BLaER1 (cell line): ENCODE measurements around the gene BRD7.
A peak's percentile ranks its signal among the peaks of the same experiment; 100 is the strongest.

ENCODE experiments used
- H3K27ac ChIP-seq: shearing (Covaris generic); formaldehyde crosslinking; 2 replicates; pipeline ENCODE4 v1.8.1; 2022
- H3K27me3 ChIP-seq: shearing (Covaris generic); formaldehyde crosslinking; 2 replicates; pipeline ENCODE4 v1.8.1; 2022
- H3K36me3 ChIP-seq: shearing (Covaris generic); formaldehyde crosslinking; 2 replicates; pipeline ENCODE4 v1.8.1; 2022
- H3K4me1 ChIP-seq: shearing (Covaris generic); formaldehyde crosslinking; 2 replicates; pipeline ENCODE4 v1.8.1; 2022
- H3K4me2 ChIP-seq: shearing (Covaris generic); formaldehyde crosslinking; 2 replicates; pipeline ENCODE4 v1.8.1; 2022
- H3K4me3 ChIP-seq: shearing (Covaris generic); formaldehyde crosslinking; 2 replicates; pipeline ENCODE4 v1.8.1; 2022
- H3K9ac ChIP-seq: shearing (Covaris generic); formaldehyde crosslinking; 2 replicates; pipeline ENCODE4 v1.8.1; 2022
- H3K9me3 ChIP-seq: shearing (Covaris generic); formaldehyde crosslinking; 2 replicates; pipeline ENCODE4 v1.8.1; 2022
- H4K20me1 ChIP-seq: shearing (Covaris generic); formaldehyde crosslinking; 2 replicates; pipeline ENCODE4 v1.8.1; 2022
- Cebpa-rat ChIP-seq: shearing (Covaris generic); IDR thresholded peaks from 2 replicates; pipeline ENCODE4 v1.8.1; 2022

Gene BRD7

DNA sequence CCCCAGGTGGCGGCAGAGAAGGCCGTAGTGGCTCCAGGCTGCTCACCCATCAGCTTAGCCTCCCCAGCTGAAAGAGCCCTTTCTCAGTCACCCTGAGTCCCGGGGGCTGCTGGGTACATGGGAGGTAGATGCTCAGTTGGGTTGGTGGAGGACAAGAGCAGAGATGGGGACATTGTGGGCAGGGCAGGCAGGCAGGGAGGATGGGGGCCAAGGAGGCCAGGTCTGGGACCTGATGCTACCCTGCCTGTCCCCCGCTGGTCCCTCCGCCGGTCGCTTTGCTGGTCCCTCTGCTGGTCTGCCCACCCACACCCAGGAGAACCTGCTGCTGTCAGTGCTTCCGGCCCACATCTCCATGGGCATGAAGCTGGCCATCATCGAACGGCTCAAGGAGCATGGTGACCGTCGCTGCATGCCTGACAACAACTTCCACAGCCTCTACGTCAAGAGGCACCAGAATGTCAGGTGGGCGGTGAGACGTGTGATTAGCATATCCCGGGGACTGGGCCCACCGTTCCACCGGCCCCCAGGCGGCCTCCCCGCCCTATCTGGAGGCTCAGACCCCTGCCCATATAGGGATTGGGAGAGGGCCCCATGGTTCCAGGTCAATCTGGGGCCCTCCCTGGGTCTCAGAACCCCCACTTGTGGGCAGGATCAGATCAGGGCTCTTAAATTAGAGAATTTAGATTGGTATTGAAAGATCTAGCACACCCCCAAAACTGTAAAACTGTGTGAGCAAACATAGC lies 75.6 kb downstream of the BRD7 start:
- H3K27me3 ChIP-seq, result no peaks in the 10 kb centered on the region
- no peak overlapping the region for H3K27ac ChIP-seq
- peaks cover 32% of the 10 kb centered on the region for H4K20me1 ChIP-seq
- no peak overlapping the region for H3K4me2 ChIP-seq
- no peak overlapping the region for H3K4me3 ChIP-seq
- peaks cover 53% of the 10 kb centered on the region for H3K36me3 ChIP-seq
- H3K9ac ChIP-seq, result no peak overlapping the region
- H3K4me1 ChIP-seq, result peaks cover 51% of the 10 kb centered on the region
- no peak for TF ChIP-seq Cebpa-rat
- H3K9me3 ChIP-seq, result no peaks in the 10 kb centered on the region

DNA sequence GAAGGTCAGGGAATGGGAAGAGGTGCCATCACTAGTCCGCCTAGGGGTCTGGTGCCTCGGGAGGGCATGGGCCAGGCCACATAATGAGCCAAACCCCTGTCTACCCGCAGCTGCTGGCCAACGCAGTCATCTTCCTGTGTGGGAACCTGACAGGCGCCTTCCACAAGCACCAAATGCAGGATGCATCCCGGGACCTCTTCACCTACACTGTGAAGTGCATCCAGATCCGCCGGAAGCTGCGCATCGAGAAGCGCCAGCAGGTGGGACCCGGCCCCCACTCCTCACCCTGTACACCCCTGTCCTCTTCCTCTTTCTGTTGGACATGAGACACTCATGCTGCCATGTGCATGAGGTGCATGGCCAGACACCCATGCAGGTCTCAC lies 76.2 kb downstream of the BRD7 start:
- Histone ChIP-seq H3K9me3 (no peaks in the 10 kb centered on the region), H3K4me2 (no peak overlapping the region), H4K20me1 (peaks cover 26% of the 10 kb centered on the region), H3K4me3 (no peak overlapping the region), H3K9ac (no peak overlapping the region), H3K36me3 (peaks cover 60% of the 10 kb centered on the region), H3K4me1 (peaks cover 49% of the 10 kb centered on the region), H3K27ac (no peak overlapping the region), H3K27me3 (no peaks in the 10 kb centered on the region)
- TF ChIP-seq Cebpa-rat, result no peak

DNA sequence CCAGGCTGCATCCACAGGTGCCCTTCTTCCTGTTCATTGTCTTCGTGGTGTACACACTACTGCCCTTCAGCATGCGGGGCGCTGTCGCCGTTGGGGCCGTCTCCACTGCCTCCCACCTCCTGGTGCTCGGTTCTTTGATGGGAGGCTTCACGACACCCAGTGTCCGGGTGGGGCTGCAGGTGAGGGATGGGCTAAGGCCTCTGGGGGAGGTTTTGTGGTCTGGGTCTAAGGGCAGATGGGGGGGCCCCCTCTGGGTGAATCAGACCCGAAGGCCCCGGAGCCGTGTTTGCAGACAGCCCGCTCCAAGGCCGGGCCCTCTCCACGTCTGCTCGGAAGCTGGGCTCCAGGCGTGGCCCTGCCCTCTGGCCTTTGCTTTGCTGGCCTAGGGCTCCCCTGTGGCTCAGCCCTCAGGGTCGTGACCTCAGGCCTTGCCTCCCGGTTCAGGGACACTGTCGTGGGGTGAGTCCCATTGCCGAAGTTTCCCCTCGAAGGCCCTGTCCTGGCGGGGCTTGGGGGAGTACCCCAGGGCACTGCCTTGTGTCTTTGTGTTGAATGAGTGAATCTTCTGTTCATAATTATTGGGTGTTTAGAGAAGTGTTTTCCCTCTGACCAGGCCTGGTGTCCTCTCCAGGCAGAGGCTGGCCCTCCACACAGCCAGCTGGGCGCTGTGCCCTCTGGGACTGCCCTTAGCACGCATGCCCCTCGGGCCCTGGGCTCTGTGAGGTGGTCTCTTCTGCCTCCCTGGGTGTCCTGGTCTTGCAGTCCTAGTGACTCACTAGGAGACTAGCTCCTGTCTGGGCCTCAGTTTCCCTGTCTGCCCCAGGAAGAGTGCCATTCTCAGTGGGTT lies 76.8 kb downstream of the BRD7 start:
- TF ChIP-seq Cebpa-rat, result no peak
- peaks cover 43% of the 10 kb centered on the region for H3K4me1 ChIP-seq
- no peaks in the 10 kb centered on the region for H3K27me3 ChIP-seq
- peaks cover 20% of the 10 kb centered on the region for H4K20me1 ChIP-seq
- peaks cover under 1% of the 10 kb centered on the region; the same call in 1 of the 2 replicates for H3K9me3 ChIP-seq
- H3K9ac ChIP-seq, result no peak overlapping the region
- no peak overlapping the region for H3K4me2 ChIP-seq
- H3K4me3 ChIP-seq, result no peak overlapping the region
- no peak overlapping the region for H3K27ac ChIP-seq
- peaks cover 60% of the 10 kb centered on the region for H3K36me3 ChIP-seq

DNA sequence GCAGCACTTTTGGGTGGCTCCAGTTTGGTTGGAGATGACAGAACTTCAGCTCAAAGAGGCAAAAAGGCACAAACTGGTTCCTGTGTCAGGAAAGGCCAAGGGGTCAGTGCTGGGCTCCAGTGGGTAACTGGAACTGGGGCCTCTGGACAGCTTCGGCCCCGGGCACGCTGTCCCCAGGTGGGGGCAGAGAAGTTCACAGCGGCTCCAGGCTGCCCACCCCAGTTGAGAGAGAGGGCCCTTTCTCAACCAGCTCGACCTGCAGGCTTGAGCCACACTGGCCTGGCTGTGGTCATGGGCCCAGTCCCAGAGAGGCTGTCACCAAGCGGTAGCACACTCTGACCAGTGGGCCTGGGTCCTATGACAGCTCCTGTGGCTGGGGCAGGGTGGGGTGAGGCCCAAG lies 77.9 kb downstream of the BRD7 start:
- peaks cover 34% of the 10 kb centered on the region for H3K4me1 ChIP-seq
- H3K4me2 ChIP-seq, result no peak overlapping the region
- H3K27ac ChIP-seq, result no peak overlapping the region
- peaks cover 62% of the 10 kb centered on the region for H3K36me3 ChIP-seq
- H4K20me1 ChIP-seq, result peaks cover 21% of the 10 kb centered on the region
- no peak overlapping the region for H3K4me3 ChIP-seq
- TF ChIP-seq Cebpa-rat, result no peak
- H3K9ac ChIP-seq, result no peak overlapping the region
- peaks cover 10% of the 10 kb centered on the region for H3K9me3 ChIP-seq
- no peaks in the 10 kb centered on the region for H3K27me3 ChIP-seq

DNA sequence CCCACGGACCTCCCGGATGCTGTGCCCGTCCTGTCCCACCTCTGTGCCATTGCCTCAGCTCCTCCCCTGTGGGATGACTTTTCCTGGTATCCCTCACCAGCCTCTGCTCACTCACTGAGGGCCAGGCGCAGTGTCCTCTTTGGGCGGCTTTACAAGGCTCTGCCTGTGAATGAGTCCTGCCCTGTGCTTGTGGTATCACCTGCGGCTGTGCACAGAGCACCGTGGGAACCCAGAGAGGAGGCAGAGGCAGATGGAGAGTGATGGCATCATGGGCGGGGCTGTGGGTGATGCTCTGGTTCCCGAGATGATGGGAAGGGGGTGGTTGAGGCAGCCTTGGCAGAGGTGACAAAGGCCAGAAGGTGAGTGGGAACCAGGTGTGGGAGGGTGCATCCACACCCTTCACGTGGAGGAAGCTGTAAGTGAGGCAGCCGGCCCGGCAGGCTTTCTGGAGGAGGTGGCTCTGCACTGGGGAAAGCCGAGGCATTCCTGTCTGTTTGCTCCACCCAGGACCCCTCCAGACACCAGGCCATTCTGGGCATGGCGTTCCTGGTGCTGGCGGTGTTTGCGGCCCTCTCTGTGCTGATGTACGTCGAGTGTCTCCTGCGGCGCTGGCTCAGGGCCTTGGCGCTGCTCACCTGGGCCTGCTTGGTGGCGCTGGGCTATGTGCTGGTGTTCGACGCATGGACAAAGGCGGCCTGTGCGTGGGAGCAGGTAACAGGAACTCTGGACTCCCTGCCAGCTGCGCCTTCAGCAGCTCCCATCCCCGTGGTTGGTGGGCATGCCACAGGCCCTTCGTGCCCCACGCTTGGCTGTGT lies 78.6 kb downstream of the BRD7 start:
- H3K4me1 ChIP-seq, result peaks cover 36% of the 10 kb centered on the region
- H3K36me3 ChIP-seq, result peaks cover 56% of the 10 kb centered on the region
- no peak overlapping the region for H3K4me2 ChIP-seq
- no peaks in the 10 kb centered on the region for H3K27me3 ChIP-seq
- peaks cover 10% of the 10 kb centered on the region for H3K9me3 ChIP-seq
- peaks cover 28% of the 10 kb centered on the region for H4K20me1 ChIP-seq
- no peak overlapping the region for H3K9ac ChIP-seq
- no peak overlapping the region for H3K27ac ChIP-seq
- no peak for TF ChIP-seq Cebpa-rat
- no peak overlapping the region for H3K4me3 ChIP-seq

DNA sequence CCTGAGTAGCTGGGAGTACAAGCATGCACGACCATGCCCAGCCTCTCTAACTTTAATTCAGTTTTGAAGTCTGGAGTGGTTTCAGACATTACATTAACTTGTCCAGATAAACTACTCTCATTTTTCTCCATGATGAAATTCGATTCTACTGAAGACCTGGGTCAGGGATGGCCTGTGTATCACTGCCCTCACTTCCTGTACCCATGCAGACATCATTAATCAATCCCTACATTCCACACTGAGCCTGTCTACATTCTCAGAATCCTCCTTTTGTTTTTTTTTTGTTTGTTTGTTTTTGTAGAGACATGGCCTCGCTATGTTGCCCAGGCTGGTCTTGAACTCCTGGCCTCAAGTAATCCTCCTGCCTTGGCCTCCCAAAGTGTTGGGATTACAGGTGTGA lies 79.9 kb downstream of the BRD7 start:
- Histone ChIP-seq H3K9ac (no peak overlapping the region), H3K27me3 (no peaks in the 10 kb centered on the region), H3K4me2 (no peak overlapping the region), H3K4me1 (peaks cover 47% of the 10 kb centered on the region), H3K4me3 (no peak overlapping the region), H3K27ac (no peak overlapping the region), H3K36me3 (peaks cover 46% of the 10 kb centered on the region), H4K20me1 (peaks cover 41% of the 10 kb centered on the region), H3K9me3 (peaks cover 10% of the 10 kb centered on the region)
- TF ChIP-seq Cebpa-rat, result no peak

DNA sequence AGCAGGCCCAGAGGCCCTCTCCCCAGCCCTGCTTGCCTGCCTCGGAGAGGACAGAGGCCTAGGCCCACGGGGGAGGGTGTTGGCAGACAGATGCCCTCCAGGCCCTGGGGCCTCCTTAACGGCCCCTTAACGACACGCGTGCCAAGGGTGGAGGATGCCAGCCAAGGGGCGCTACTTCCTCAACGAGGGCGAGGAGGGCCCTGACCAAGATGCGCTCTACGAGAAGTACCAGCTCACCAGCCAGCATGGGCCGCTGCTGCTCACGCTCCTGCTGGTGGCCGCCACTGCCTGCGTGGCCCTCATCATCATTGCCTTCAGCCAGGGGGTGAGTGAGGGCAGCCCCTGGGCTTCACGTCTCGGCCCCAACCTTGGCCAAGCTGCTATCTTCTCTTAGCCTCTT lies 80.8 kb downstream of the BRD7 start:
- peaks cover 48% of the 10 kb centered on the region for H3K4me1 ChIP-seq
- no peak for TF ChIP-seq Cebpa-rat

DNA sequence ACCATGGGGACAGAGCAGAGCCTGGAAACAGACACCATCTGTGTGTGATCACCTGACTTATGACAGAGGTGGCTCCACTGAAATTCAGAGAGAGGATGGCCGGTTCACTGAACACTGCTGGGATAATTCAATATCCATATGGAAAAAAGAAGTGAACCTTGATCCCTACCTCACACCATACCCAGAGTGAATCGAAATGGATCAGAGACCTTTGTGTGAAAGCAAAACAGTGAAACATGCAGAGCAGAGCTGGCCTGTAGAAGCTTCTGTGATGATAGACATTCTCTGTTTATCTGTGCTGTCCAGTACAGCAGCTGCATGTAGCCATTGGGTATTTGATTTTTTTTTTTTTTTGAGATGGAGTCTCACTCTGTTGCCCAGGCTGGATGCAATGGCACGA lies 82.1 kb downstream of the BRD7 start:
- H3K4me2 ChIP-seq, result no peak overlapping the region
- H3K4me3 ChIP-seq, result no peak overlapping the region
- H3K4me1 ChIP-seq, result peaks cover 50% of the 10 kb centered on the region
- H3K9me3 ChIP-seq, result peaks cover 10% of the 10 kb centered on the region
- H3K9ac ChIP-seq, result no peak overlapping the region
- H3K27ac ChIP-seq, result no peak overlapping the region
- H3K36me3 ChIP-seq, result peaks cover 29% of the 10 kb centered on the region
- TF ChIP-seq Cebpa-rat, result no peak
- no peaks in the 10 kb centered on the region for H3K27me3 ChIP-seq
- peaks cover 60% of the 10 kb centered on the region for H4K20me1 ChIP-seq

More for the DNA sequence above, 80.8 kb downstream of the BRD7 start:
- no peaks in the 10 kb centered on the region for H3K27me3 ChIP-seq
- H4K20me1 ChIP-seq, result peaks cover 50% of the 10 kb centered on the region
- peaks cover 37% of the 10 kb centered on the region for H3K36me3 ChIP-seq
- 0 out of 2 replicates have a peak overlapping the region, but pooled peaks have one; percentile 2 for H3K27ac ChIP-seq
- peaks cover 10% of the 10 kb centered on the region for H3K9me3 ChIP-seq
- H3K9ac ChIP-seq, result no peak overlapping the region
- H3K4me2 ChIP-seq, result no peak overlapping the region
- H3K4me3 ChIP-seq, result no peak overlapping the region

DNA sequence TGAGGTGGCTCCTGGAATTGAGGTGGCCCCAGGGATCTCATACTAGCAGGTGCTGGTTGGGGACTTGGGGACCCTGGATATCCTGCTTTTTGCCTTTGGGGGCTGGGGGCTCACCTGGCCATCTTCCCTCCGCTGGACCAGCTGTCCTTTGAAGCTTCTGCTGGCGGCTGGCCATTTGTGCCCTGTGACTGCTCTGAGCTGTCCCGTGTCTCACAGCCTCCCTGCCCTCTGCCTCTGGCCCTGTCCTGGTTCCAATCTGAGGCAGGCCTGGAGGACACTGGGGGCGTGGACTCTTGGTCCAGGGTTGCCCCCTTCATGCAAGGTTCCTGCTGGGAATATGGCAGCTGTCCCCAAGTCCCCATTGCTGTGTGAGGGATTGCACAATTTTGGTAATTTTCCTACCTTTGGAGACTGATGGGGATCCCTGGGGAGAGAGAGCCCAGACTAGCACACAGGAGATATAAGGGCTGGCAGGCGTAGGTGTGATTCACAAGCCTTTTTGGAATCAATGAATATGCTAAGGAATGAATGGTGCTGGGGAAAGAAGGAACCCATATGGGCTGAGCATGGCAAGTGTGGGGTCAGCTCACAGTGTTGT lies 83.3 kb downstream of the BRD7 start:
- Histone ChIP-seq H3K36me3 (peaks cover 26% of the 10 kb centered on the region), H3K4me3 (no peak overlapping the region), H4K20me1 (peaks cover 67% of the 10 kb centered on the region), H3K4me2 (peak overlapping the region; percentile 93), H3K4me1 (peaks cover 59% of the 10 kb centered on the region), H3K27me3 (no peaks in the 10 kb centered on the region), H3K9me3 (peaks cover 10% of the 10 kb centered on the region), H3K9ac (no peak overlapping the region), H3K27ac (0 out of 2 replicates have a peak overlapping the region, but pooled peaks have one; percentile 1)
- TF ChIP-seq Cebpa-rat, result peak; percentile 32; the same call in 1 of the 2 replicates
